ENCODE measurements around the gene C11orf68.

Gene C11orf68

GRCh38 chr11:65921033-65921555 lies 2.2 kb upstream of the C11orf68 start:
- DNase-seq (ENCODE audit: low read depth) = no peak
- TF ChIP-seq, protein P1, sequence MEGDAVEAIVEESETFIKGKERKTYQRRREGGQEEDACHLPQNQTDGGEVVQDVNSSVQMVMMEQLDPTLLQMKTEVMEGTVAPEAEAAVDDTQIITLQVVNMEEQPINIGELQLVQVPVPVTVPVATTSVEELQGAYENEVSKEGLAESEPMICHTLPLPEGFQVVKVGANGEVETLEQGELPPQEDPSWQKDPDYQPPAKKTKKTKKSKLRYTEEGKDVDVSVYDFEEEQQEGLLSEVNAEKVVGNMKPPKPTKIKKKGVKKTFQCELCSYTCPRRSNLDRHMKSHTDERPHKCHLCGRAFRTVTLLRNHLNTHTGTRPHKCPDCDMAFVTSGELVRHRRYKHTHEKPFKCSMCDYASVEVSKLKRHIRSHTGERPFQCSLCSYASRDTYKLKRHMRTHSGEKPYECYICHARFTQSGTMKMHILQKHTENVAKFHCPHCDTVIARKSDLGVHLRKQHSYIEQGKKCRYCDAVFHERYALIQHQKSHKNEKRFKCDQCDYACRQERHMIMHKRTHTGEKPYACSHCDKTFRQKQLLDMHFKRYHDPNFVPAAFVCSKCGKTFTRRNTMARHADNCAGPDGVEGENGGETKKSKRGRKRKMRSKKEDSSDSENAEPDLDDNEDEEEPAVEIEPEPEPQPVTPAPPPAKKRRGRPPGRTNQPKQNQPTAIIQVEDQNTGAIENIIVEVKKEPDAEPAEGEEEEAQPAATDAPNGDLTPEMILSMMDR (IDR thresholded peaks at IDR 0.05; ENCODE audit: control insufficient read depth, insufficient read depth, low read depth, low read length, missing control alignments) = no peak
- H3K4me3 ChIP-seq (ENCODE audit: control insufficient read depth, low read depth, low read length) = peak overlapping the region; percentile 98

GRCh38 chr11:65920372-65920802 lies 1.5 kb upstream of the C11orf68 start:
- no peak for DNase-seq (ENCODE audit: low read depth)
- TF ChIP-seq, protein P1 (IDR thresholded peaks at IDR 0.05; ENCODE audit: control insufficient read depth, insufficient read depth, low read depth, low read length, missing control alignments) = no peak
- H3K4me3 ChIP-seq (ENCODE audit: control insufficient read depth, low read depth, low read length) = peak overlapping the region; percentile 98

DNA sequence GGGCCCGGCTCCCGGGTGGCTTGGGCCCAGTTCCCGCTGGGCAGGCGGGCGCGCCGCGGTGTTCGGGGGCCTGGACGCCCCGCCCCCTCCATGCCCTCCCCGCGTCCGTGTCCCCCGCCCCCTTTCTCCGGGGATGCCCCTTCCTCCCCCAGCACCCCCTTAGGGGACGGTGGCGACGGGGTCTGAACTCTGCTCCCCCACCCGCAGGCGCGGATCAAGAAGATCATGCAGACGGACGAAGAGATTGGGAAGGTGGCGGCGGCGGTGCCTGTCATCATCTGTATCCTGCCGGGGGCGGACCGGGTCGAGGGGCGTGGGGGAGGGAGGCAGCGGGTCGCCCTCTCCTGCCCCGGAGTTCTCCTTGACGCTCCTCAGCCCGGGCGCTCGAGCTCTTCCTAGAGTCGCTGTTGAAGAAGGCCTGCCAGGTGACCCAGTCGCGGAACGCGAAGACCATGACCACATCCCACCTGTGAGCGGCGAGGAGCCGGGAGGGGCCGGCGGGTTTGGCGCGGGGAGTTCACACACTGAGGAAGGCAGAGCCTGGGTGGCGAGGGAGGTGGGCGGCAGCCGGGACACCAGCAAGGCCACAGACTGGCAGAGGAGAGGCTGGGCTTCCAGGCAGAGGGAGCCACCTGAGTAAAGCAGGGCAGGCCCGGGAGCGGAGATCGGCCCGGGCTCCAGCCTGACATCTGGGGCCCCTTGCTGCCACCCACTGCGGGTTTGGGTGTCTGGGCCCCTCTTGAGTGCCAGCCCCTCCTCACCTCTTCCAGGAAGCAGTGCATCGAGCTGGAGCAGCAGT lies 910 bp upstream of the C11orf68 start:
- no peak for DNase-seq (ENCODE audit: low read depth)
- peak overlapping the region; percentile 98 for H3K4me3 ChIP-seq (ENCODE audit: control insufficient read depth, low read depth, low read length)
- TF ChIP-seq, protein P1 (IDR thresholded peaks at IDR 0.05; ENCODE audit: control insufficient read depth, insufficient read depth, low read depth, low read length, missing control alignments) = no peak

- TF ChIP-seq, protein P1 (IDR thresholded peaks at IDR 0.05; ENCODE audit: control insufficient read depth, insufficient read depth, low read depth, low read length, missing control alignments) = no peak
- DNase-seq (ENCODE audit: low read depth) = peak; percentile 89
- H3K4me3 ChIP-seq (ENCODE audit: control insufficient read depth, low read depth, low read length) = peak within 1 kb of the TSS; percentile 98
Measured at GRCh38 chr11:65919141-65919572, 295 bp upstream of the C11orf68 start, which contains the start of gene DRAP1. TSS of gene DRAP1 (plus strand) at chr11:65919426. CDS start at chr11:65919502, 76 bp downstream.

GRCh38 chr11:65917434-65918210 lies 1.2 kb downstream of the C11orf68 start:
- TF ChIP-seq, protein P1 (IDR thresholded peaks at IDR 0.05; ENCODE audit: control insufficient read depth, insufficient read depth, low read depth, low read length, missing control alignments) = no peak
- no peak for DNase-seq (ENCODE audit: low read depth)
- H3K4me3 ChIP-seq (ENCODE audit: control insufficient read depth, low read depth, low read length) = peak overlapping the region; percentile 75

- TF ChIP-seq, protein P1 (IDR thresholded peaks at IDR 0.05; ENCODE audit: control insufficient read depth, insufficient read depth, low read depth, low read length, missing control alignments) = no peak
- no peak for DNase-seq (ENCODE audit: low read depth)
- H3K4me3 ChIP-seq (ENCODE audit: control insufficient read depth, low read depth, low read length) = peak overlapping the region; percentile 75
Measured at GRCh38 chr11:65917077-65917433, 1.8 kb downstream of the C11orf68 start.

All from AG09309 (cell line).